Upper lobe of left lung (tissue), 4 donors: Measurements from ENCODE around the gene AFG1L.

ENCODE experiments used
- CTCF ChIP-seq, 6 experiments: fragments of 450-650 bp in 4 of 6; fragments of 200-600 bp in 2 of 6; sonication (generic) in 2 of 6; IDR thresholded peaks; one replicate each; pipeline ENCODE4 v1.5.1; 2016 to 2019; ENCODE audit warnings: antibody characterized with exemption in 6 of 6
- EP300 ChIP-seq, 4 donors: sonication (generic); formaldehyde crosslinking; IDR thresholded peaks; one replicate each; pipeline ENCODE4 v1.5.1; 2017; ENCODE audit warnings: antibody characterized with exemption in 4 of 4, control low read depth in 2 of 4
- POLR2A ChIP-seq, 4 donors: fragments of 450-650 bp; IDR thresholded peaks; one replicate each; pipeline ENCODE4 v1.5.1; 2016 to 2017; ENCODE audit warnings: antibody characterized with exemption in 4 of 4, mild to moderate bottlenecking in 2 of 4
- POLR2AphosphoS5 ChIP-seq, 2 donors: sonication (generic); formaldehyde crosslinking; IDR thresholded peaks; one replicate each; pipeline ENCODE4 v1.5.1; 2017; ENCODE audit warnings: antibody characterized with exemption in 2 of 2

- TF ChIP-seq CTCF (IDR thresholded peaks at IDR 0.05) (no peak), POLR2AphosphoS5 (IDR thresholded peaks at IDR 0.05) (no peak), EP300 (IDR thresholded peaks at IDR 0.05) (no peak), POLR2A (IDR thresholded peaks at IDR 0.05) (no peak)
Observed at GRCh38 chr6:108383981-108384380, 89.1 kb downstream of the AFG1L start.
